Upper lobe of left lung (tissue), 4 donors: ENCODE measurements around the gene MORN4.

ENCODE experiments used
- CTCF ChIP-seq, 6 experiments: fragments of 450-650 bp in 4 of 6; fragments of 200-600 bp in 2 of 6; sonication (generic) in 2 of 6; IDR thresholded peaks; one replicate each; pipeline ENCODE4 v1.5.1; 2016 to 2019; ENCODE audit warnings: antibody characterized with exemption in 6 of 6
- POLR2A ChIP-seq, 4 donors: fragments of 450-650 bp; IDR thresholded peaks; one replicate each; pipeline ENCODE4 v1.5.1; 2016 to 2017; ENCODE audit warnings: antibody characterized with exemption in 4 of 4, mild to moderate bottlenecking in 2 of 4
- POLR2AphosphoS5 ChIP-seq, 2 donors: sonication (generic); formaldehyde crosslinking; IDR thresholded peaks; one replicate each; pipeline ENCODE4 v1.5.1; 2017; ENCODE audit warnings: antibody characterized with exemption in 2 of 2

GRCh38 chr10:97633921-97634320 is 621 bp upstream of the MORN4 start:
- TF ChIP-seq CTCF (IDR thresholded peaks at IDR 0.05) (peak in 5 of 6 experiments; percentile 18 to 50 (median 23)), POLR2A (IDR thresholded peaks at IDR 0.05) (no peak), POLR2AphosphoS5 (IDR thresholded peaks at IDR 0.05) (no peak)
